Coronary artery (tissue), 2 donors: ENCODE results near the gene SPEM1.
A peak's percentile ranks its signal among the peaks of the same experiment; 100 is the strongest.

Source experiments
- DNase-seq: peaks from one replicate; pipeline ENCODE4 v3.0.0-alpha.2; 2017; ENCODE audit warnings: low spot score
- H3K27ac ChIP-seq, 2 donors: fragments of 200-600 bp; sonication (generic); one replicate each; pipeline ENCODE4 v1.5.1; 2016 to 2019
- H3K4me3 ChIP-seq: fragments of 200-600 bp; sonication (generic); 2 replicates; pipeline ENCODE4 v1.5.1; 2016; ENCODE audit warnings: mild to moderate bottlenecking, moderate library complexity
- CTCF ChIP-seq: fragments of 200-600 bp; sonication (generic); IDR thresholded peaks from one replicate; pipeline ENCODE4 v1.5.1; 2019; ENCODE audit warnings: antibody characterized with exemption

The SPEM1 gene

DNA sequence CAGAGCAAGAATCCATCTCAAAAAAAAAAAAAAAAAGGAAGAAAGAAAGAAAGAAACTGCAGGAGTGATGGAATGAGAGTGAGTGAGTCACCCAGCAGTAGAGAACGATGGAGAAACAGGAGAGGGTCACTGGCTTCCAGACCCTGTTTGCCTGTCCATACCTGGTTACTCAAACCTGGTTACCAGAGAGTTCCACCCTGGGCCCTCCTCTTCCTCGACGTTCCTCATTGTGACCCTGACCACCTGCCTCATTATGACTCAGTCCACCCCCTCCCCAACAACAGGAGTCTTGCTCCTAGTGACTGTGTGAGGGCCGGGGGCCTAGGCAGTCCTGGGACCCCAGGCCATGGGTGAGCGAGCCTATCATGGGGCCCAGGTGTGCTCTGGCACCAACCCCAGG is 8.4 kb downstream of the SPEM1 start, which contains the start of gene SPEM3:
Gene SPEM3, plus strand, starts transcription at position 301 of the 400 bp plus-strand sequence. Its CDS starts 46 bp downstream, at position 347.
- no peak for DNase-seq
- Histone ChIP-seq H3K27ac (no peak within 1 kb of the TSS), H3K4me3 (no peak within 1 kb of the TSS)
- no peak for TF ChIP-seq CTCF

DNA sequence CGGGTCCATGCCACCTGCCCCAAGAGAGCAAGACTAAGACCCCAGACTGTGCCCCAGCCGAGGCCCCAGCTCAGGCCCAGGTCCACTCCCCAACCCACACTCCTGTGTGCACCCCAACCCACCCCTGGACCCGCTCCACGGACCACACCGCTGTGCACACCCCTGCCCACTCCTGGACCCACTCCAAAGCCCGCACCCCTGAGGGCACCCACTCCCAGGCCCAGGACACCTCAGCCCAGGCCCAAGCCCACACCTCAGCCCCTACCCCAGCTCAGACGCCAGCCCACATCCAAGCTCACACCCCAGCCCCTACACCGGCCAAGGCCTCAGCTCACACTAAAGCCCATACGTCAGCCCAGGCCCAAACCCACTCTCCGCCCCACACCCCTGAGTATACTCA is 9.6 kb downstream of the SPEM1 start:
- Histone ChIP-seq H3K27ac (no peak overlapping the region), H3K4me3 (no peak overlapping the region)
- no peak for DNase-seq
- no peak for TF ChIP-seq CTCF

DNA sequence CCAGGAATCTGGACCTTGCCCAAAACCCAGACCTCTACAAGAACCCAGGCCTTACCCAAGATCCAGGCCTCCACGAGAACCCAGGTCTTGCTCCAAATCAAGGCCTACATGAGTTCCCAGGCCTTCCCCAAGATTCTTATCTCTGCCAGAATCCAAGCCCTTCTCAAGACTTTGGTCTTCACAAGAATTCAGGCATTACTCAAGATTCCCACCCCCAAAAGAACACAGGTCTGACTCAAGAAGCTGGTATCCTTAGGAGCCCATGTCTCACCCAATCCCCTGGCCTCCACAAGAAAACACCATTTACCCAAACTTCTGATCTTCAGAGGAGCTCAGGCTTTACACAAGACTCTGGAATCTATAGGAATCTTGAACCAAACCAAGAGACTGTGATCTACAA is 11.1 kb downstream of the SPEM1 start:
- no peak for TF ChIP-seq CTCF
- Histone ChIP-seq H3K4me3 (no peak overlapping the region), H3K27ac (no peak overlapping the region)
- DNase-seq, result no peak

DNA sequence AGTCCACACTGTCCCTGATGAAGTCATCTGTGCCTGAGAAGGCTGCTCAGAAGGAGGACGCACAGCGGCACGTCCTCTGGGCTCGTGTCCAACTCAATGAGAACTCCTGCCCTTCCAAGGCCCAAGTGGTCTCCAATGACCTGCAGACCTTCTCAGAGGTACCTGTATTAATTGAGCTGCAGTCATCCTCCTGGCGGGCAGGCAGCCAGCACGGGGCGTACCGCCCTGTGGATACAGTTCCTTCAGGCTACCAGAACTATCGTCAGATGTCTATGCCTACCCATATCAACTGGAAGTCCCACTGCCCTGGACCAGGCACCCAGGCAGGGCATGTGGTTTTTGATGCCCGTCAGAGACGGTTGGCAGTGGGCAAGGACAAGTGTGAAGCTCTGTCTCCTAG is 12.2 kb downstream of the SPEM1 start:
- DNase-seq, result no peak
- Histone ChIP-seq H3K27ac (no peak overlapping the region), H3K4me3 (no peak overlapping the region)
- no peak for TF ChIP-seq CTCF

DNA sequence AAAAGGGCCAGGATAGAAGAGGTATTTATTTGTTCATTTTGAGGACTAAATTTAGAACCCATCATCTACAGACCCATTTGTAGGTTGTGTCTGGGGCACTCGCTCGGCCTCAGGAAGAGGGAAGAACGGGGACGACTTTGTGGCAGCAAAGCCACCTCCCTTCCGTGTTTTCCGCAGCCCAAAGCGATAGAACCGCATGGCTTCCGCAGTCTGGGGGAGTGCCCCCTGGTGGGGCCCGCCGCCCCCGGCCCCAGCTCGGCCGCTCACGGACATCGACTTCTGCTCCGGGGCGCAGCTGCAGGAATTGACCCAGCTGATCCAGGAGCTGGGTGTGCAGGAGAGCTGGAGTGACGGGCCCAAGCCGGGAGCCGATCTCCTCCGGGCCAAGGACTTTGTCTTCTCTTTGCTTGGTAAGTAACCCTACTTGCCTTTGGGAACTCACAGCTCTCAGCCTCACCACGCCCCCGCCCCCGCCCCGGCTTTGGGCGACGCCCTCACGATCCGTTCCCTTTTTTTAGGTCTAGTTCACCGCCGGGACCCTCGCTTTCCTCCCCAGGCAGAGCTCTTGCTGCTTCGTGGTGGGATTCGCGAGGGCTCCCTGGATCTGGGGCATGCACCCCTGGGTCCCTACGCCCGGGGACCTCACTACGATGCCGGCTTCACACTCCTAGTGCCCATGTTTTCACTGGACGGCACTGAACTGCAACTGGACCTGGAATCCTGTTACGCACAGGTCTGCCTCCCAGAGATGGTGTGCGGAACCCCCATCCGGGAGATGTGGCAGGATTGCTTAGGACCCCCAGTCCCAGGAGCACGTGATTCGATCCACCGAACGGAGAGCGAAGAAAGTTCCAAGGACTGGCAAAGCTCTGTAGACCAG is 15.8 kb downstream of the SPEM1 start:
- H3K27ac ChIP-seq, result peak overlapping the region in 1 of 2 donors; percentile 86

DNA sequence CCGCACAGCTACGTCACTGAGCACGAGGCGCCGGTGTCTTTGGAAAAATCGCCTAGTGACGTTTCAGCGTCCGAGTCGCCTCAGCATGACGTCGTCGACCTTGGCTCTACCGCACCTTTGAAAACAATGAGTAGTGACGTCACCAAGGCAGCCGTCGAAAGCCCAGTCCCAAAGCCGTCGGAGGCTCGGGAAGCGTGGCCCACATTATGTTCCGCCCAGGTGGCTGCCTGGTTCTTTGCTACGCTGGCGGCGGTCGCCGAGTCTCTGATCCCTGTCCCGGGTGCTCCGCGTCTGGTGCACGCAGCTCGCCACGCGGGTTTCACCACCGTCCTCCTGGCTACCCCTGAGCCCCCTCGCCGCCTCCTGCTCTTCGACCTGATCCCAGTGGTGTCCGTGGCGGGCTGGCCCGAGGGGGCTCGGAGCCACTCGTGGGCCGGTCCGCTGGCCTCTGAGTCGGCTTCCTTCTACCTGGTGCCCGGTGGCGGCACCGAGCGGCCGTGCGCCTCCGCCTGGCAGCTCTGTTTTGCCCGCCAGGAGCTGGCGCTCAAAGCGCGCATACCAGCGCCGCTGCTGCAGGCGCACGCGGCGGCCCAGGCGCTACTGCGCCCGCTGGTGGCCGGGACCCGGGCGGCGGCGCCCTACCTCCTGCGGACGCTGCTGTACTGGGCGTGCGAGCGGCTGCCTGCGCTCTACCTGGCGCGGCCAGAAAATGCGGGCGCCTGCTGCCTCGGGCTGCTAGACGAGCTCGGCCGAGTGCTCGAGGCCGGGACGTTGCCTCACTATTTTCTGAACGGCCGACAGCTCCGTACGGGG is 16.6 kb downstream of the SPEM1 start:
- Histone ChIP-seq H3K27ac (peak overlapping the region; percentile 40 to 86), H3K4me3 (peak overlapping the region; percentile 74)
- peak; percentile 84 for DNase-seq
- TF ChIP-seq CTCF, result peak; percentile 80

More for the DNA sequence above, 15.8 kb downstream of the SPEM1 start:
- no peak for TF ChIP-seq CTCF
- DNase-seq, result peak; percentile 85
- H3K4me3 ChIP-seq, result peak overlapping the region; percentile 74
